HTR-8/SVneo (cell line): Measurements from ENCODE around the gene LTB.

Source experiments
- DNase-seq: peaks from one replicate; pipeline ENCODE4 v3.0.0; 2011; ENCODE audit warnings: low spot score, mixed read lengths; ENCODE audit not compliant: insufficient read length
- FAIRE-seq: peaks from 2 replicates; lab custom pipeline; 2011; peaks lifted over from hg19 to GRCh38; lab: Jason Lieb, UNC

The LTB gene, protein sequence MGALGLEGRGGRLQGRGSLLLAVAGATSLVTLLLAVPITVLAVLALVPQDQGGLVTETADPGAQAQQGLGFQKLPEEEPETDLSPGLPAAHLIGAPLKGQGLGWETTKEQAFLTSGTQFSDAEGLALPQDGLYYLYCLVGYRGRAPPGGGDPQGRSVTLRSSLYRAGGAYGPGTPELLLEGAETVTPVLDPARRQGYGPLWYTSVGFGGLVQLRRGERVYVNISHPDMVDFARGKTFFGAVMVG

DNA sequence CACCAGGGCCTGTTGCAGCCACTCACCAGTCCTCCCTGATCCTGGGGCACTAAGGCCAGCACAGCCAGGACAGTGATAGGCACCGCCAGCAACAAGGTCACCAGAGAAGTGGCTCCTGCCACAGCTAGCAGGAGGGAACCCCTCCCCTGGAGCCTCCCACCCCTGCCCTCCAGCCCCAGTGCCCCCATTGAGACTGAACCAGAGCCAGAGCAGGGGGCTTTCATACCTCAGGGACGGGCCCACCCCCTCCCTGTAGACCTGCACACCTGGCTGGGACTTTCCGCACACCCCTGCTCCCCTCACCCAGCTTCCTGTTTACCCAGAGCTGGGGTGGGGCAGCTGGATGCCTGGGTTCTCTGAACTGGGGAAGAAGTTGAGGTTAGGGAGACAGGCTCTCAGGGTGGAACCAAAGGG is at the start of gene LTB:
Gene LTB (minus strand): TSS at position 195 of the 414 bp plus-strand sequence. CDS start 7 bp downstream, at position 188.
- DNase-seq = no peak
- FAIRE-seq = no peak

DNA sequence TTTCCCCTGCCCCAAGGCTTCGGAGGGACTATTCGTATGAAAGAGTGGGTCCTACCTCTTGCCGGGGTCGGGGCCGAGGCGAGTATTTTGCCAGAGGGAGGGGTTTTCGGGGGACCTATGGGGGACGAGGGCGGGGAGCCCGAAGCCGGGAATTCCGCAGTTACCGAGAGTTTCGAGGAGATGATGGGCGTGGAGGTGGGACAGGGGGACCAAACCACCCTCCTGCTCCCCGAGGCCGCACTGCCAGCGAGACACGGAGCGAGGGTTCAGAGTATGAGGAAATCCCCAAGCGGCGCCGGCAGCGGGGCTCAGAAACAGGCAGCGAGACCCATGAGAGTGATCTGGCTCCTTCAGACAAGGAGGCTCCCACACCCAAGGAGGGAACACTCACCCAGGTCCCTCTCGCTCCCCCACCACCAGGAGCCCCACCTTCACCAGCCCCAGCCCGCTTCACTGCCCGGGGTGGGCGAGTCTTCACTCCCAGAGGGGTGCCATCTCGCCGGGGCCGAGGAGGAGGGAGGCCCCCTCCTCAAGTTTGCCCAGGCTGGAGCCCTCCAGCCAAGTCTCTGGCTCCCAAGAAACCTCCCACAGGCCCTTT is 49.6 kb upstream of the LTB start:
- no peak for DNase-seq
- FAIRE-seq = no peak

- no peak for DNase-seq
- FAIRE-seq = no peak
Measured at GRCh38 chr6:31631209-31631608, 49.0 kb upstream of the LTB start.

DNA sequence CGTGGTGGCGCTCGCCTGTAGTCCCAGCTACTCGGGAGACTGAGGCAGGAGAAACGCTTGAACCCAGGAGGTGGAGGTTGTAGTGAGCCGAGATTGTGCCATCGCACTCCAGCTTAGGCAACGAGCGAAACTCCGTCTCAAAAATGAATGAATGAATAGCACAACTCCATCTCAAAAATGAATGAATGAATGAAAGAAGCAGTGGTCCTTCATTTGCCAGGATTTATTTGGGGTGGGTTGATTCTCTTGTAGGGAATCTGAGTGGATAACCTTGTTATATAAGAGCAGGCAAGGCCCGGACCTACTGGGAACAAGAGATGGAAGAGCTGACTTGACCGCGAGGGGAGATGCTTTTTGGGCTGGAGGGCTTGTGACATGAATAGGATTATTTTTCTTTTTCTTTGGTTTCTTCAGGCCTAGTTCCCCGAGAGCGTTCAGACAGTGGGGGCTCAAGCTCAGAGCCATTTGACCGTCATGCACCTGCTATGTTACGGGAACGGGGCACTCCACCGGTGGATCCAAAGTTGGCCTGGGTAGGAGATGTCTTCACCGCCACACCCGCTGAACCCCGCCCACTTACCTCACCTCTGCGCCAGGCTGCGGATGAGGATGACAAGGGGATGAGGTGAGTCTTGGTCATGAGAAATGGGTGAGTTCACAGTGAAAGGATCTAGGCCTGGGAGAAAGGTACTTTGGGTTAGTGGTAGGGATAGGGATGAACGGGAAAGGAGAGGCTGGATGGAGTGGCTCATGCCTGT is 48.1 kb upstream of the LTB start:
- FAIRE-seq (no peak), DNase-seq (no peak)

DNA sequence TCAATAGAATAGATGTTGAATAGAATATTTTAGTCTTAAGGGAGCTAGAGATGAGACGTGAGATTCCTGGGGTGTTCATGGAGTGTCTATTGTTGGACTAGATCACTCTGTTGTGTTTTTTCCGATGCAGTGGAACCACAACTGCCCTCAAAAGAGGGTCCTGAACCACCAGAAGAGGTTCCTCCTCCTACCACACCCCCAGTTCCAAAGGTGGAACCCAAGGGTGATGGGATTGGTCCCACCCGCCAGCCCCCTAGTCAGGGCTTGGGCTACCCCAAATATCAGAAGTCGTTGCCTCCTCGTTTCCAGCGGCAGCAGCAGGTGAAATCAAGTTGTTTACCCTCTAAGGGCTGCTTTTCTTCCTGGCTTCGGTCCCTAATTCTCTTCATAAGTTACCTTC is 46.8 kb upstream of the LTB start:
- no peak for FAIRE-seq
- DNase-seq = no peak

GRCh38 chr6:31627690-31628287 is 45.6 kb upstream of the LTB start:
- DNase-seq (no peak), FAIRE-seq (no peak)

GRCh38 chr6:31626952-31627351 is 44.7 kb upstream of the LTB start:
- no peak for FAIRE-seq
- DNase-seq = no peak

GRCh38 chr6:31624070-31624469 is 41.8 kb upstream of the LTB start:
- no peak for FAIRE-seq
- no peak for DNase-seq

DNA sequence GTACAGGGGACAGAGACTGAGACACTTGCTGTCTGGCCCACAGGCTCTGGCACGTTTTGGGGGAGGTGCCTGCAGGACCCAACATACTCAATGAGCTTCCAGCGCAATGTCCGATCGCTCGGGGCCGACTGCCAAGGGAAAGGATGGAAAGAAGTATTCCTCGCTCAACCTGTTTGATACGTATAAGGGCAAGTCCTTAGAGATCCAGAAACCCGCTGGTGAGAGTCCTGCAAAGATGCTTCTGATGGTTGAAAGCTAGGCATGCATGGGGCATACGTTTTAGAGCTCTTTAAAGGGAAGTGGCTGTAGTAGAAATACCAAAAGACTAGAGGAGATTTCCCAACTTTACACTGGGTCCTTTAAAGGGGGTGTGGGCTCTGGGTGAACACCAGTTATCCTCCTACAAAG is 40.5 kb upstream of the LTB start:
- FAIRE-seq (no peak), DNase-seq (no peak)

GRCh38 chr6:31621991-31622390 is 39.8 kb upstream of the LTB start:
- FAIRE-seq (no peak), DNase-seq (no peak)

- DNase-seq (no peak), FAIRE-seq (no peak)
Measured at GRCh38 chr6:31621320-31621939, 39.2 kb upstream of the LTB start.

DNA sequence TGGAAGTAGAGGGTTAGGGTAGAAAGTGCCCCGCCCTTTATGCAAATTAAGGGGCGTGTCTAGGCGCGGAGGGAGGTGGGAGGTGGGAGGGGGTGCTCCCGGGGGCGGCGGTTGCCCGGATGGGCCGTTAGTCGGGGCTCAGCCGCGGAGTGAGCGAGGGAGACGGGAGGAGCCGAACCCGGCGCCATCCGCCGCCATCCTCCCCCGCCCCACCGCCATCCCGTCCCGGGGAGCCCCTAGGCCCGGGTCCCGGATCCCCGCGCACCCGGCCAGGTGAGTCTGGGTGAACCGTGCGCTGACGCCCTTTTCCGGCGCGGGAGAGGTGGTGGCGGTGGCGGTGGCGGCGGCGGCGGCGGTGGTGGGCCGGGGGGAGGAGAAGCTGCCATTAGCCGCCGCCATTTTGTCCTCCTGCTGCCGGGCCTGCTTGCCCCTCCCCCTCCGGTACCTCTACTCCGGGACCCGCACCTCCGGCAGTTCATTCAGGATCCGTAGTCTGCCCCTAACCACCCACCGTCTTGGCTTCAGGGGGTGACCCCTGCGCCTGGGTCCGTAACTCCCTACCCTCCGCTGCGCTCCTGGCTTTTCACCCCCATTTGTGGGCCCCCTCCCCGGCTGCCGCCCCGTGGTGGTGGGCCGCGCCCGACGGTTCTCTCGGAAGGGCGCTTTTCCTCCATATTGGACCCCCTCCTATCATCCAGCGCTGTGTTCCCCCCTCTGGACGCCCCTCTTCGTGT is 38.5 kb upstream of the LTB start, which contains the start of gene PRRC2A:
Gene PRRC2A (plus strand): TSS at position 130 of the 734 bp plus-strand sequence. CDS start 2,075 bp downstream, outside the sequence.
- FAIRE-seq = no peak
- DNase-seq = peak; percentile 73

- FAIRE-seq = peak; percentile 96
- DNase-seq = peak; percentile 98
Measured at GRCh38 chr6:31619805-31620585, 37.8 kb upstream of the LTB start.

DNA sequence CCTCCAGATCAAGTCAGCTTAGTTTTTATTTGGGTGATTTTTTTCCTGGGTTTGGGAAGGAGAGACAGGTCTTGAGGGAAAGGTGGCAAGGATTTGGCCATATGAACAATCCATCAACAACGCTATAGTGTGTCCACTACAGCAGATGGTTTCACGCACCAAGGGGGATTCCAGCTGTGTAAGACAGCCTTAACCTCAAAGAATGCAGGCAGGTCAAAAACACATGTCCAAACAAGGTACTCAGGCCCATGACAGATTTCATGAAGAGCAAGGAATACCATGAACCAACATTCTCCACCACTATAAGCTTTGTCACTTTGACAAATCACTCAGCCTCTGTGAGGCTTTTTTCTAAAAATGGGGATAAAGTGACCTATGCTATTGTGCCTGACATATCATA is 34.8 kb upstream of the LTB start:
- FAIRE-seq (no peak), DNase-seq (no peak)

- FAIRE-seq = no peak
- DNase-seq = no peak
Measured at GRCh38 chr6:31615748-31616147, 33.5 kb upstream of the LTB start.

DNA sequence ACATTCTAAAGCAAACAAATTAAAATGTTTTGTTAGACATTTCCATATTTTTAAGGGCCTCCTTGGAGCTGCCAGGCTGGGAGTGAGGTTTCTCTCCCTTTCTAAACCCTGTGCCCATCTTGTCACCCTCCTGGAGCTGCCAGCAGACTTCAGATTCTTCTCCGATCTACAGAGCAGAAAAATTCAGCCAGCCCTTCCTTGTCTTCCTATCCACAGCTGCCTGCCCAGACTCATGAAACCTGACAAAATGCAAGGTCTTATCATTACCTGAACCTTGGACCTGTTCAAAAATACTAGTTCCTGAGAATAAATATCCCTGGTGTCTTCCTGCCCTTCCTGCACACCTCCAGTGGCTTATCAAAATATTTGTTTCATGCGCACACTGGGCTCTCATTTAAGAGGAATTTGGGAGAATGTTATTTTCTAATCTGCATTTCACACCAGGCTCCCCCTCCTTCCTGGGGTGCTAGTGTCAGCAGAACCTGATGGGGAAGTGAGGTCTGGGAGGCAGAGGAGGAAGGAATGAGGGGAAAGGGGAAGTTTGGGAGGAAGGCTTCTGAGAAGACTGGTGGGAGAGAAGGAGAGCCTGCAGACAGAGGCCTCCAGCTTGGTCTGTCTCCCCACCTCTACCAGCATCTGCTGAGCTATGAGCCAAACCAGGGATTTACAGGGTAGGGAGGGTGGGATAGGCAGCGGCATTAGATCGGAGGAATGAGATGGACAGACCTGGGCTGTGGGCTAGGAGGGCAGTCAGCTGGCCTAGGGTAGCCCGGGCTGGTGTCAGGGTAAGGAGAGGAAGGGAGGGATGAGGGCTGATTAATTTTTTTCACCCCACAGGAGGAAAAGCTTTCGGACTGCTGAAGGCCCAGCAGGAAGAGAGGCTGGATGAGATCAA is 32.7 kb upstream of the LTB start, which contains the start of gene AIF1:
Gene AIF1 (plus strand): TSS at position 551 of the 895 bp plus-strand sequence. CDS start 96 bp downstream, at position 647.
- FAIRE-seq (no peak), DNase-seq (no peak)

- DNase-seq (no peak), FAIRE-seq (no peak)
Measured at GRCh38 chr6:31614075-31614619, 31.9 kb upstream of the LTB start.

DNA sequence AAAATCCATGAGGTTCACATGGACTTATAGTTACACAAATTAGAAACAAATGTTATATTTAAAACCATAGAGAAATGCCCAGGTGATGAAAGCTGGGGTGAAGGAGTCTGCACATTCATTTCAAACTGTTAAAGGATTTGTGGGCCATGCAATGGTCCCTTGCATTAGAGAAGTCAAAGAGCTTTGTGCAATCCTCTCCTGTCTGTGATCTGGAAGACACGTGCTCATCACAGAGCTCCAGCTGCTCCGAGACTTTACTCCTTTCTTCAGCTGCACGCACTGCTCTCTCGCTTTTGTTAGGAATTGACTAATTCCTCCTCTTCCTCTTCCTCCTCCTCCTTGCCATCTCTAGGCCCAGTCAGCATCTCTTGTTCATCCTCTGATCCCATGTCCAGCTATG is 28.7 kb upstream of the LTB start:
- DNase-seq (no peak), FAIRE-seq (no peak)
